GM19035 (cell line): ENCODE results near the gene FABP6.
A peak's percentile ranks its signal among the peaks of the same experiment; 100 is the strongest.
"Not testable (repeated sequence)": the region's sequence is repeated elsewhere in the genome, so short reads cannot be mapped to it uniquely, and the experiment has no call there.

Experiments used
- ATAC-seq: cut with Tn5 transposase; IDR thresholded peaks from one replicate; pipeline ENCODE4 v1.9.1; 2021; ENCODE audit not compliant: unreplicated experiment

FABP6 gene

DNA sequence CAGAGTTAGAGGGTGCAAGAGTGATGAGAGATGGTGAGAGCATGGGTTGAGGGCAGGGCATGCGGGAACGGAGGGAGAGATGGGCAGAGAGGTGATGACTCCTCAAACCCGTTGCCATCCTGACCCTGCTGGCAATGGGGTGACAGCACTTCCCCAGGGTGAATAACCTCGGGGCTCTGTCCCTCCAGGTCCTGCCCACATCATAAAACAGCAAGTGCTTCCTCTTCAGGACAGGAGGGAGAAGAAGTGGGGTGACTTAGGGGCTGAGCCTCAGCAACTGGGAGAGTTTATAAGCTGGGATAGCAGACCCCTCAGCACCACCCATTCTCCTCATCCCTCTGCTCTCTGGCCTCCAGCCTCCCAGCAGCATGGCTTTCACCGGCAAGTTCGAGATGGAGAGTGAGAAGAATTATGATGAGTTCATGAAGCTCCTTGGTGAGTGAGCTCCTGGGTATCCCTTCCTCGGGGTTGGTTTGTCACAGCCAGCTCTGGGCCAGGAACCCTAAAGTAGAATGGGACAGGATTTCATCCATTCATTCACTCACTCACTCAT is at the start of gene FABP6:
FABP6 (plus strand) TSS at position 317 of the 553 bp plus-strand sequence; CDS start at position 369, 52 bp downstream.
- ATAC-seq, result no peak

DNA sequence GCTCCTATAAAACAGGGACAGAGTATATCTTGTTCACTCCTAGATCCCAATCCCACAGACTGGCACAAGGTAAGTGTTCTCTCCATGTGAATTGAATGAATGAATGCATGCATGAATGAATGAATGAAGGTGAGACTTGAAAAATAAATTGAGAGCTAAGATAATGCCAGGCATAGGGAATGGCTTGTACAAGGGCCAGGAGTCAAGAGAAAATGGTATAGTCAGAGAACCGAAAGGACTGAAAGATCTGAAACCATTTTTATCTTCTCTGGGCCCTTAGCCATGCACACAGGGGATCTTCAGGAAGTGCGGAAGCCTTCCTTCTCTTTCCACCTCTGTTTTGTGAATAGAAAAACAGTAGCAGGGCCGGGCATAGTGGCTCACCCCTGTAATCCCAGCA is 48.4 kb upstream of the FABP6 start:
- no peak for ATAC-seq

DNA sequence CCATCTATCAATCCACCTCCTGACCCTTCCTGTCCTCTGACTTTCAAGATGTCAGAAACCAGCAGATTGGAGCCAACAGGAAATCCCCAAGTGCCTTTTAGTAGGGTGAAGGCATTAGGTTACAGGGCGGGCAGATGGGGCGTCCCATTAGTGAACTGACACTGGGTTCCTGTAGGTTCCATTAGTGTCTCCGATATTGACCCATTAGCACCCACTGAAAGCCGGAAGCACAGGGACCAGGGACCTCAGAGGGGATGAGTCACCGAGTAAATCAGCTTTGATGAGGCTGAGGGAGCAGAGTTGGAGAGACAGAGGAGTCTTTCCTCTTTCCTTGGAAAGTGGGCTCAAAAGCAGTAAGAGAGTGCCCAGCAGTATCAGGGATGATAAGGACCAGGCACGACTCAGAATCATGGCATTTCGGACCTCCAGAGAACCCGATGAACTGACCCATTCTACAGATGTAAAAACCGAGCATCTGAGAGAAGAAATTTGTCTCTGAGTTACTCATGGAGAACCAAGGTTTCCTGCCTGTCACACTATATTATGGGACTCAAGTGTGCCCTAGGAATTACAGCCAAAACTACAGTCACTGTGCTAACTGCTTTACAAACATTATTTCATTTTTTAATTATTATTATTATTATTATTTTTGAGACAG is 47.2 kb upstream of the FABP6 start:
- ATAC-seq, result no peak

- no peak for ATAC-seq
These were observed 46.2 kb upstream of the FABP6 start for GRCh38 chr5:160183075-160183474.

GRCh38 chr5:160185626-160186360 is 43.5 kb upstream of the FABP6 start:
- no peak for ATAC-seq

DNA sequence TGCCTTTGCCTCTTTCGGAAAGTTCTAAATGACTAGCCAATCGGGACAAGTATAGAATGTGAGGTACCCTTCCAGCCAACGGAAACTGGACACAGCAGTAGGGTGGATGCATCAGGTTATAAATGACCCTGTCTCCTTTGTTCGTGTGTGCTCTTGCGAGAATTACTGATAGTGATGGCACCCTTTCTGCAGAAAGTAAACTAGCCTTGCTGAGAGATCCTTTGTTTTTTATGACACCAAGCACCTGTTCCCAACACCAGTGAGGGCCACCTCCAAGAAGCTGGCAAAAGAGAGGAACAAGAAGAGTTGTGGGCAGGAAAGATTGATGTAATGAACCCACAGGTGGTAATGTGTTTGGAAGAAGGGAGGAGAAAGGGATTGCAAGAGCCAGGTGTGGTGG is 42.8 kb upstream of the FABP6 start:
- ATAC-seq, result no peak

DNA sequence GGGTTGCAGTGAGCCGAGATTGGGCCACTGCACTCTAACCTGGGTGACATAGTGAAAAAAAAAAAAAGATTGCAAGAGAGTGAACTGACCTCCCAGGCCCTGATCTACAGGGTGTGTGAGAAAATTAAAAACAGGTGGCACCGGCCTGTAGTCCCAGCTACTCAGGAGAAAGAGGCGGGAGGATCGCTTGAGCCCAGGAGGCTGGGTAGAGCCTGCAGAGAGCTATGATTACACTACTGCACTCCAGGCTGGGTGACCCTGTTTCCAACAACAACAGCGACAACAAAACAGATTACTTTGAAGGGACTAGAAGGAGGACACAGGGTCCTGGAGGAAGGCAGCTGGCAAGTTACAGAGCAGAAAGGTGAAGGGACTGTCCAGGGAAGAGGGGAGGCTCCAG is 42.2 kb upstream of the FABP6 start:
- no peak for ATAC-seq

- no peak for ATAC-seq
These were observed 40.9 kb upstream of the FABP6 start for GRCh38 chr5:160188141-160189015.

- ATAC-seq, result no peak
These were observed 36.9 kb upstream of the FABP6 start for GRCh38 chr5:160192424-160192823.

DNA sequence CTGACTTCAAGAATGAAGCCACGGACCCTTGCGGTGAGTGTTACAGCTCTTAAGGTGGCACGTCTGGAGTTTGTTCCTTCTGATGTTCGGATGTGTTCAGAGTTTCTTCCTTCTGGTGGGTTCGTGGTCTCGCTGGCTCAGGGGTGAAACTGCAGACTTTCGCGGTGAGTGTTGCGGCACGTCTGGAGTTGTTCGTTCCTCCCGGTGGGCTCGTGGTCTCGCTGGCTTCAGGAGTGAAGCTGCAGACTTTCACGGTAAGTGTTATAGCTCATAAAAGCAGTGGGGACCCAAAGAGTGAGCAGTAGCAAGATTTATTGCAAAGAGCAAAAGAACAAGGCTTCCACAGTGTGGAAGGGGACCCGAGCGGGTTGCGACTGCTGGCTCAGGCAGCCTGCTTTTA is 36.2 kb upstream of the FABP6 start:
- ATAC-seq, result not testable (repeated sequence)

- not testable (repeated sequence) for ATAC-seq
These were observed 35.5 kb upstream of the FABP6 start for GRCh38 chr5:160193790-160194189.

- ATAC-seq, result no peak
These were observed 31.8 kb upstream of the FABP6 start for GRCh38 chr5:160197341-160198144.

GRCh38 chr5:160198146-160198545 is 31.2 kb upstream of the FABP6 start:
- no peak for ATAC-seq

DNA sequence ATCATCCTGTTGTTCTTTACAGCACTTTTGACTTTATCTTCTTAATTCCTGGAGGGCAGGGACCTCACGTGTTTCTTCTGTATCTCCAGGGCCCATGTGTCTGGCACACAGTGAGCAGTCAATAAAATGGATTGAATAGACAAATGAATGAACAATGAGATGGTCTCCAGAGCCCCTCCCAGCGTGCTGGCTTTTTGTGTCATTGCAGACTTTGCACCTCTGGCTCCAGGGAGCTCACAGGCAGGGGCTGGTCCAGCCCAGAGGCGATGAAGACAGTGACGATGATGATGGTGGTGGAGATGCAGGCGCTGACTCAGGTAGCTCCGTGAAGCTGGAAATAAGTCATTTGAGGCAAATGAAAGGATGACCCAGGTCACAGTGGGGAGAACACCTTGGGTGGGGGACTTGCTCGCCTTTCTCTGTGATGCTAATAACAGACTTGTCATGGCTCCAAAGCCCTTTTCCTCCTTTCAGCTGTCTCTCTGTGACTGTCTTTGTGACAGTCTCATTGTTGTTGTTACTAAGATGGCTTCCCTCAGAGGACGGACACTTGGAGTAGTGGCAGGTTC is 30.4 kb upstream of the FABP6 start:
- no peak for ATAC-seq

GRCh38 chr5:160199410-160199911 is 29.8 kb upstream of the FABP6 start:
- ATAC-seq, result peak; percentile 97

DNA sequence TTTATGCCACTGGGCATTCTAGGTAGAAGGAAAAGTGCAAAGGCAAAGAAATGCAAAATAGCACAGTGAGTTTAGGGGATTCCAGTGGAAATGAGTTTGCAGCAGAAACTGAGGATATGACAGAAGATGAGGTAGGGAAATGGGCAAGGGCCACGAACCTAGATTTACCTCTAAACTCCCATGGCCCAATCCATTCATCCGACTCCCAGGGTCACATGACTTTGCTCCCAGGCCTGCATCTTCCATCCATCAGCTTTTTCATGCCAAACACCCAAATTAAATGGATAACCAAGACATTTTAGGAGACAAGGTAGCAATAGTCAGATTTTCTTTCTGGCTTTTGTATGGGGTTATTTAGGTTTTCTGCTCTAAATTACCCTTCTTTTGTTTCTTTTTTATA is 22.2 kb upstream of the FABP6 start:
- ATAC-seq, result no peak

DNA sequence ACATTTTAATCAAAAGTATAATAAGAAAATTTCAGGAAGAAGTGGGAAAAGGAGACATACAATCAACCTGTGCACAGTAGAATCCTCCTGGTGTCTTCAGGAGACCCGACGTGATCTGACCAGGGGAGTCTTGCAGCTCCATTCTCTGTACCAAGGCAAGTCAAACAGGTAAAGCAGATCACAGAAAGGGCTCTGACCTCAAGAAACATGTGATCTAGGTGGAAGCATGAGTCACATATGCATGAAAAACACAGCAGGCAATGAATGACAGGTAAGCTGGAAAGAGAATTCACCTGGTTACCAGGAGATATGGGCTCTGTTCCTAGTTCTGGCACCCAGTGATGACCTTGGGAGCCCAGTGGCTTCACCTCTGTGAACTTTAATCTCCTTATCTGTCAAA is 19.4 kb upstream of the FABP6 start:
- no peak for ATAC-seq

DNA sequence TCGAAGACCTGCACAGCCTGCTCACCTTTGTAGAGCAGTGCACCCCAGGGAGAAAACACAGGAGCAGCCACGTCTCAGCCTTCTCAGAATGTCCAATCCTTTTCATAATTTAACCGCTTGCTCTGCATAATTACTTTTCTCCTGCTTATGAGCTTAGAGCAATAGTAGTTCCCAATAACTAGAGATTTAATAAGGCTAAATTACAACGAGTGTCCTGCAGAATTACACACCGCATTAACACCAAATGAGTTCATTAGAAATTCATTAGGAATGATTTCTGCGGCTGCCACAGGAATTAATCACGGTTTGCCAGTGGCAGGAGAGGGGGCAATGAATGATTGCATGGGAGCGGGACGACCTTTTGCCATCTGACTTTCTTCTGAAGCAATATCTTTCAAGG is 18.7 kb upstream of the FABP6 start:
- ATAC-seq, result no peak

DNA sequence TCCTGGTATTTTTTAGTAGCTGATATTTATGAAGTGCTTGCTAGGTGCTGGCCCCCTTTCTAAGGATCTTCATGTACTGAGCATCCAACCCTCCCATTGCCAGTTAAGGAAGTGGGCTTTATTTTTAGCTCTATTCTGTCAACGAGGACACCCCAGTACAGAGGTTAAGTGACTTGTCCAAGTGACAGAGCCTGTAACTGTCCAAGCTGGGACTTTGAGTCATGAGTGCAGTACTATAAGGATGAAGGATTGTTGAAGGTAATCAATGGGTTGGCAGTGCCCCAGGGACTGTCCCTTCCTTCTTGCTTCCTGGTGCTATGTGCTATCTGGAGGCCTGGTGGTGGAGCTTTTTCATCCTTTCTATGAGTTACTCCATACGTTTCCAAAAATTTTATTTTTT is 18.0 kb upstream of the FABP6 start:
- ATAC-seq, result no peak

DNA sequence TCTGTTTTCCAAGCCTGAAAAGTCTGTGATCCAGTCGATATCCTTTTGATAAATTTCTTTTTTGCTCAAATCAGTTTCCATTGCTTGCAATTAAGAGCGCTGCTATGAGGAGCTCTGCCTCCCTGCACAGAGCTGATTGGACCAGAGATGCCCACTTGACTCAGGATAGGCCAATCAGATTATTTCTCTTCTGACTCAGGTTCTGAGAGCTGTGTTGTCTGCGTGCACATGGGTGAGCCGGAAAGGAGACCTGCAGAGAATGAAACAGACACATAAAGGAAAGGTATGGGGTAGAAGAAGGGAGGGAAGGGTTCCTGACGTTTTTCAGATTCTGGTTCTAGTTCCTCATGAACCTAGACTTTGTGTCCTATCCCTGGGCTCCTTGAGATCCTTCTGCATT is 15.8 kb upstream of the FABP6 start:
- ATAC-seq, result peak; percentile 82
